Activated CD4-positive, CD25-positive, alpha-beta regulatory T cell treated with anti-CD3 and anti-CD28 coated beads, Interleukin-2, amount 50 U/mL, for 72 hours (primary cell): Measurements from ENCODE around the gene IRF7.
"Not testable (repeated sequence)": the region's sequence is repeated elsewhere in the genome, so short reads cannot be mapped to it uniquely, and the experiment has no call there.

ENCODE experiments used
- DNase-seq: peaks from one replicate; pipeline ENCODE4 v3.0.0; 2021

IRF7 gene

GRCh38 chr11:615504-616319 is at the start of gene IRF7:
IRF7 (minus strand) TSS chr11:615950; CDS start chr11:615364, 586 bp downstream.
- DNase-seq: peak; percentile 88

GRCh38 chr11:665062-665703 is 49.4 kb upstream of the IRF7 start:
- DNase-seq: no peak

GRCh38 chr11:662689-663274 is 47.0 kb upstream of the IRF7 start:
- no peak for DNase-seq

- no peak for DNase-seq
These were observed 45.1 kb upstream of the IRF7 start for GRCh38 chr11:660681-661444.

- DNase-seq: no peak
These were observed 44.5 kb upstream of the IRF7 start for GRCh38 chr11:660281-660680.

GRCh38 chr11:659532-660085 is 43.9 kb upstream of the IRF7 start:
- no peak for DNase-seq

- no peak for DNase-seq
These were observed 42.0 kb upstream of the IRF7 start for GRCh38 chr11:657691-658126.

- no peak for DNase-seq
These were observed 41.1 kb upstream of the IRF7 start for GRCh38 chr11:656866-657265.

GRCh38 chr11:656426-656825 is 40.7 kb upstream of the IRF7 start:
- DNase-seq: no peak

GRCh38 chr11:655036-655726 is 39.4 kb upstream of the IRF7 start:
- DNase-seq: no peak

- DNase-seq: not testable (repeated sequence)
These were observed 38.7 kb upstream of the IRF7 start for GRCh38 chr11:654444-654843.

- no peak for DNase-seq
These were observed 38.1 kb upstream of the IRF7 start for GRCh38 chr11:653837-654236.

- DNase-seq: not testable (repeated sequence)
These were observed 37.4 kb upstream of the IRF7 start for GRCh38 chr11:653136-653535.

- DNase-seq: no peak
These were observed 34.7 kb upstream of the IRF7 start for GRCh38 chr11:650482-650881.

- not testable (repeated sequence) for DNase-seq
These were observed 32.0 kb upstream of the IRF7 start for GRCh38 chr11:647672-648158.

- DNase-seq: no peak
These were observed 30.5 kb upstream of the IRF7 start for GRCh38 chr11:646214-646613.

GRCh38 chr11:645536-645935 is 29.8 kb upstream of the IRF7 start:
- no peak for DNase-seq

- no peak for DNase-seq
These were observed 28.3 kb upstream of the IRF7 start for GRCh38 chr11:643849-644738.

GRCh38 chr11:643366-643765 is 27.6 kb upstream of the IRF7 start:
- DNase-seq: no peak

- no peak for DNase-seq
These were observed 26.1 kb upstream of the IRF7 start for GRCh38 chr11:641806-642370.
